ENCODE measurements around the gene MTG2. TPM values are rescaled to one million over a fixed set of nuclear protein-coding genes. Genes with fewer than 3 reads are reported as not detected.

The MTG2 gene
- total RNA-seq, 2 donors from 2014 or later: 19.1 to 28.9 TPM

Other genes starting within 250 kb of the MTG2 start
- gene TAF4, start 117.1 kb upstream of the MTG2 start, total RNA-seq: 1 to 10 TPM; 8.8 to 9.3 TPM
- 10 to 100 TPM; 36.8 to 38.1 TPM for gene LSM14B, start 60.6 kb upstream of the MTG2 start, total RNA-seq
- 100 to 1,000 TPM; 174 to 210 TPM for gene PSMA7, start 39.6 kb upstream of the MTG2 start, total RNA-seq
- 1 to 10 TPM; 7.6 to 7.7 TPM for gene SS18L1, start 39.3 kb upstream of the MTG2 start, total RNA-seq
- not detected for gene HRH3, start 37.2 kb downstream of the MTG2 start, total RNA-seq
- 10 to 100 TPM; 40.1 to 41.2 TPM for gene OSBPL2, start 55.5 kb downstream of the MTG2 start, total RNA-seq
- 10 to 100 TPM; 57.9 to 76.9 TPM for gene ADRM1, start 120.0 kb downstream of the MTG2 start, total RNA-seq
- 100 to 1,000 TPM in 1 of 2 donors, 10 to 100 TPM in 1; 70.4 to 113 TPM for gene LAMA5, start 184.3 kb downstream of the MTG2 start, total RNA-seq
- gene RPS21, start 204.1 kb downstream of the MTG2 start, total RNA-seq: 100 to 1,000 TPM; 733 to 750 TPM
- gene CABLES2, start 224.3 kb downstream of the MTG2 start, total RNA-seq: 10 to 100 TPM; 20.6 to 25.3 TPM
- gene RBBP8NL, start 244.5 kb downstream of the MTG2 start, total RNA-seq: not detected